ENCODE data around the gene MDFIC.

MDFIC gene

DNA sequence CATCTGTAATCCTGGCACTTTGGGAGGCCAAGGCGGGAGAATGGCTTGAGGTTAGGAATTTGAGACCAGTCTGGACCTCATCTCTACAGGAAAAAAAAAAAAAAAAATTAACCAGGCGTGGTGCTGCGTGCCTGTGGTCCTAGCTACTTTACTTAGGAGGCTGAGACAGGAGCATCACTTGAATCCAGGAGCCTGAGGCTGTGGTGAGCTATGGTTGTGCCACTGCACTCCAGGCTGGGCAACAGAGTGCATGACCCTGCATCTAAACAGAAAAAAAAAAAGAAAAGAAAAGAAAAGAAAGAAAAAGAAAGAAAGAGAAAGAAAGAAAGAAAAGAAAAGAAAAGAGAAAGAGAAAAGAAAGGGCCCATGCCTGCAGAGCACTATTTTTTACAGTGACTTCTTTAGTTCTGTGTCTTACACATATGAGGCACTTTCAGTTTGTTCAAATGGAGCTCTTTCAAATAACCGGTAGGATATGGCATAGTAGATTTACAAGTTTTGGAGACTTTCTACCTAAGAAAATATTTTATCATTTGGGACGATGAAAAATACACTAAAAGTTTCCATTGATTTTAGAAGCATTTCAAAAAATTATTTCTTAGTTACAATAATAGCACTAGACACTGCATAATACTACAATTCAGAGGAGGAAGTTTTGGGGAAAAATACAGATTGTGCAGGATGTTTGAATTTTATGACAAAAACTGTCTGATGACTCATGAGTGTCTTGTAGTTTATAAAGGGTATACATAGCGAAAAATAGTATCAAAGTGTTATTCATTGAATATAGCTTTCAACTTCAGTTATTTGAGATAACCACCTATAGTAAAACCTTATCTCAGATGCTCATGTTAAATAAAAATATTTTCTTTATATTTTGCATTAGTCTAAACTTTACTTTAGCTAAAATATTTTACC is 75.9 kb downstream of the MDFIC start:
- H3K36me3 ChIP-seq (ENCODE audit: control insufficient read depth in 1 of 2, insufficient read depth in 2 of 2, low read length in 2 of 2) = no peaks in the 10 kb centered on the region
- WGBS (ENCODE audit: extremely low coverage, insufficient coverage, insufficient read length) = no CpG with 5 or more reads among the region's 6 CpGs

DNA sequence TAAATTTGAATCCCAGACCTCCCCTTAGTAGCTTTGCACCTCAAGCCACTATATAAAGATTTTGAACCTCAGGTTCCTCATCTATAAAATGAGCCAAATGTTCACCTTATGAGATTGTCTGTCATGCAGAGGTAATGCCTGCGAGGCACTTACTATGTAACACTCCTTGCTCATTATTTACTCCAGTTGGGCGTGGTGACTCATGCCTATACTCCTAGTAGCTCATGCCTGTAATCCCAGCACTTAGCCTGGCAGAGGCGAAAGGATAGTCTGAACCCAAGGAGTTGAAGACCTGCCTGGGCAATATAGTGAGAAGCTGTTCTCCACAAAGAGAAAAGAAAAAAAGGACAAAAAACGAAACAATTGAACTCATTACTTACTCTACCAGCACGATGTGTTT is 82.2 kb downstream of the MDFIC start:
- H2AK5ac ChIP-seq (ENCODE audit: low read length) = no peak overlapping the region
- H2AFZ ChIP-seq (ENCODE audit: insufficient read depth, low read length, poor library complexity) = no peak overlapping the region
- H3K79me1 ChIP-seq (ENCODE audit: low read length) = no peaks in the 10 kb centered on the region
- no peaks in the 10 kb centered on the region for H3K4me1 ChIP-seq (ENCODE audit: control insufficient read depth in 1 of 2, insufficient read depth in 2 of 2, low read length in 2 of 2)
- H3K9me3 ChIP-seq (ENCODE audit: insufficient read depth, low read depth, low read length) = peaks cover 2% of the 10 kb centered on the region
- H3K4ac ChIP-seq (ENCODE audit: low read depth, low read length) = no peak overlapping the region
- no peak overlapping the region for H2BK5ac ChIP-seq (ENCODE audit: low read depth, low read length, poor library complexity)
- no peak overlapping the region for H2BK12ac ChIP-seq (ENCODE audit: low read length)
- no peak overlapping the region for H3K18ac ChIP-seq (ENCODE audit: low read length)
- no peak overlapping the region for H3K4me3 ChIP-seq (ENCODE audit: low read depth, low read length)
- no peaks in the 10 kb centered on the region for H3K27me3 ChIP-seq (ENCODE audit: insufficient read depth, low read length)
- H4K12ac ChIP-seq (ENCODE audit: low read depth, low read length) = no peak overlapping the region
- no peak overlapping the region for H2BK120ac ChIP-seq (ENCODE audit: insufficient read depth, low read length, poor library complexity)
- DNase-seq = peak in 1 of 2 donors; percentile 2
- no peak overlapping the region for H4K8ac ChIP-seq (ENCODE audit: low read depth, low read length)
- no peak overlapping the region for H4K91ac ChIP-seq (ENCODE audit: low read depth, low read length)
- no peak overlapping the region for H3K27ac ChIP-seq (ENCODE audit: low read depth, low read length)
- H3K4me2 ChIP-seq (ENCODE audit: low read length) = no peak overlapping the region
- no peak overlapping the region for H3K23ac ChIP-seq (ENCODE audit: low read length)
- H3K9ac ChIP-seq (ENCODE audit: low read length) = no peak overlapping the region
- no peaks in the 10 kb centered on the region for H3K79me2 ChIP-seq (ENCODE audit: control insufficient read depth, insufficient read depth, low read length, poor library complexity)
- no peaks in the 10 kb centered on the region for H3K36me3 ChIP-seq (ENCODE audit: control insufficient read depth in 1 of 2, insufficient read depth in 2 of 2, low read length in 2 of 2)
- no CpG with 5 or more reads among the region's 5 CpGs for WGBS (ENCODE audit: extremely low coverage, insufficient coverage, insufficient read length)
- H3K14ac ChIP-seq (ENCODE audit: low read length) = no peak overlapping the region

More for the DNA sequence above, 75.9 kb downstream of the MDFIC start:
- Histone ChIP-seq H3K4me3 (ENCODE audit: low read depth, low read length) (no peak overlapping the region), H3K27me3 (ENCODE audit: insufficient read depth, low read length) (no peaks in the 10 kb centered on the region), H4K91ac (ENCODE audit: low read depth, low read length) (no peak overlapping the region), H2BK5ac (ENCODE audit: low read depth, low read length, poor library complexity) (no peak overlapping the region), H3K9me3 (ENCODE audit: insufficient read depth, low read depth, low read length) (no peaks in the 10 kb centered on the region), H2AK5ac (ENCODE audit: low read length) (no peak overlapping the region), H3K79me1 (ENCODE audit: low read length) (no peaks in the 10 kb centered on the region), H4K8ac (ENCODE audit: low read depth, low read length) (no peak overlapping the region), H2AFZ (ENCODE audit: insufficient read depth, low read length, poor library complexity) (no peak overlapping the region), H3K9ac (ENCODE audit: low read length) (no peak overlapping the region), H3K79me2 (ENCODE audit: control insufficient read depth, insufficient read depth, low read length, poor library complexity) (no peaks in the 10 kb centered on the region), H3K4ac (ENCODE audit: low read depth, low read length) (no peak overlapping the region), H3K4me1 (ENCODE audit: control insufficient read depth in 1 of 2, insufficient read depth in 2 of 2, low read length in 2 of 2) (no peaks in the 10 kb centered on the region), H2BK12ac (ENCODE audit: low read length) (no peak overlapping the region), H3K18ac (ENCODE audit: low read length) (no peak overlapping the region), H3K27ac (ENCODE audit: low read depth, low read length) (no peak overlapping the region), H3K14ac (ENCODE audit: low read length) (no peak overlapping the region), H3K23ac (ENCODE audit: low read length) (no peak overlapping the region), H3K4me2 (ENCODE audit: low read length) (no peak overlapping the region), H4K12ac (ENCODE audit: low read depth, low read length) (no peak overlapping the region), H2BK120ac (ENCODE audit: insufficient read depth, low read length, poor library complexity) (no peak overlapping the region)
- DNase-seq = no peak

DNA sequence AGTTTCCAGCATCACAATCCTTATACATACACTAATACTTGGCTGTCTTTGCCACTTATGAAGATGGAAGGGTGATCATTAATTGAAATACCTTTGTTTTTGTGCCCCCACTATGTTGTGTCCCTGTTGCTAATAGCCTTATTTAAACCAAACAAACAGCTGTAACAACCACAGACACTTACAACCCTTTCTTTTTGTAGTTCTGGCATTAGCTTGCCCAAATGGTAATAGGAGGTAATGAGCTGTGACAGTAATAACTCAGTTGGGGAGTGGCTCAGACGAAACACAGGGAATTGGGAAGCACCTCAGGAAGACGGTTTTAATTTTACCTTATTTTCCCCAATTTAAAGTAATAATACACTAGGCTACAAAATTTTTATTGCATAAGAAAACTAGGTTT is 83.4 kb downstream of the MDFIC start:
- Histone ChIP-seq H2AFZ (ENCODE audit: insufficient read depth, low read length, poor library complexity) (no peak overlapping the region), H4K91ac (ENCODE audit: low read depth, low read length) (no peak overlapping the region), H3K23ac (ENCODE audit: low read length) (no peak overlapping the region), H3K27me3 (ENCODE audit: insufficient read depth, low read length) (no peaks in the 10 kb centered on the region), H2BK12ac (ENCODE audit: low read length) (no peak overlapping the region), H3K4ac (ENCODE audit: low read depth, low read length) (no peak overlapping the region), H3K27ac (ENCODE audit: low read depth, low read length) (no peak overlapping the region), H2AK5ac (ENCODE audit: low read length) (no peak overlapping the region), H2BK5ac (ENCODE audit: low read depth, low read length, poor library complexity) (no peak overlapping the region), H4K8ac (ENCODE audit: low read depth, low read length) (no peak overlapping the region), H4K12ac (ENCODE audit: low read depth, low read length) (no peak overlapping the region), H3K14ac (ENCODE audit: low read length) (no peak overlapping the region), H3K36me3 (ENCODE audit: control insufficient read depth in 1 of 2, insufficient read depth in 2 of 2, low read length in 2 of 2) (no peaks in the 10 kb centered on the region), H3K79me1 (ENCODE audit: low read length) (no peaks in the 10 kb centered on the region), H2BK120ac (ENCODE audit: insufficient read depth, low read length, poor library complexity) (no peak overlapping the region), H3K4me3 (ENCODE audit: low read depth, low read length) (no peak overlapping the region), H3K4me1 (ENCODE audit: control insufficient read depth in 1 of 2, insufficient read depth in 2 of 2, low read length in 2 of 2) (no peaks in the 10 kb centered on the region), H3K9me3 (ENCODE audit: insufficient read depth, low read depth, low read length) (peaks cover 2% of the 10 kb centered on the region), H3K79me2 (ENCODE audit: control insufficient read depth, insufficient read depth, low read length, poor library complexity) (no peaks in the 10 kb centered on the region), H3K9ac (ENCODE audit: low read length) (no peak overlapping the region), H3K18ac (ENCODE audit: low read length) (no peak overlapping the region), H3K4me2 (ENCODE audit: low read length) (no peak overlapping the region)
- no peak for DNase-seq
- no CpG with 5 or more reads among the region's 2 CpGs for WGBS (ENCODE audit: extremely low coverage, insufficient coverage, insufficient read length)

DNA sequence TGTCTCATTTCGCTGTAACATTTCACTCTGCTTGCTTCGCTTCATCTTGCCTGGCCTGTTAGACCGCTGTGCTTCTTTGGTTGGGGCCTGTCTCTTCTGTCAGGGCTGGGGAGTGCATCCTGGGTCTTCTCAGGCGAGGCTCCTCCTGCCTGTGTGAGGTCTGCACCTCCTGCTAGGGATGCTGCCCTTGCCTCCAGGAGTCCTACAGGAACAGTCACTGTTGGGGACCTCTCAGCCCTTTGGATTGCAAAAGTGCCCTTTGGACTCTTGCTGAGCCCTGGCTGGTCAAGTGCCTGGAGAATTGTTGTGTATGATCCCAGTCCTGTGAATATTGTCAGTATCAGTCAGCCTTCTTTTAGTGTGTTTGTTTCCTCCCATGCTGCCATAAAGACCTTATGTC is 84.1 kb downstream of the MDFIC start:
- H3K23ac ChIP-seq (ENCODE audit: low read length) = no peak overlapping the region
- no peak overlapping the region for H3K27ac ChIP-seq (ENCODE audit: low read depth, low read length)
- no peak overlapping the region for H3K14ac ChIP-seq (ENCODE audit: low read length)
- H3K4me3 ChIP-seq (ENCODE audit: low read depth, low read length) = no peak overlapping the region
- no CpG with 5 or more reads among the region's 4 CpGs for WGBS (ENCODE audit: extremely low coverage, insufficient coverage, insufficient read length)
- no peak overlapping the region for H2AFZ ChIP-seq (ENCODE audit: insufficient read depth, low read length, poor library complexity)
- no peak overlapping the region for H4K12ac ChIP-seq (ENCODE audit: low read depth, low read length)
- no peaks in the 10 kb centered on the region for H3K79me2 ChIP-seq (ENCODE audit: control insufficient read depth, insufficient read depth, low read length, poor library complexity)
- H3K4ac ChIP-seq (ENCODE audit: low read depth, low read length) = no peak overlapping the region
- H2BK5ac ChIP-seq (ENCODE audit: low read depth, low read length, poor library complexity) = no peak overlapping the region
- no peak overlapping the region for H4K91ac ChIP-seq (ENCODE audit: low read depth, low read length)
- peaks cover 2% of the 10 kb centered on the region for H3K9me3 ChIP-seq (ENCODE audit: insufficient read depth, low read depth, low read length)
- no peak overlapping the region for H2AK5ac ChIP-seq (ENCODE audit: low read length)
- H3K36me3 ChIP-seq (ENCODE audit: control insufficient read depth in 1 of 2, insufficient read depth in 2 of 2, low read length in 2 of 2) = no peaks in the 10 kb centered on the region
- no peaks in the 10 kb centered on the region for H3K27me3 ChIP-seq (ENCODE audit: insufficient read depth, low read length)
- H3K79me1 ChIP-seq (ENCODE audit: low read length) = no peaks in the 10 kb centered on the region
- H3K4me1 ChIP-seq (ENCODE audit: control insufficient read depth in 1 of 2, insufficient read depth in 2 of 2, low read length in 2 of 2) = no peaks in the 10 kb centered on the region
- H3K4me2 ChIP-seq (ENCODE audit: low read length) = no peak overlapping the region
- no peak overlapping the region for H2BK12ac ChIP-seq (ENCODE audit: low read length)
- DNase-seq = no peak
- no peak overlapping the region for H4K8ac ChIP-seq (ENCODE audit: low read depth, low read length)
- no peak overlapping the region for H2BK120ac ChIP-seq (ENCODE audit: insufficient read depth, low read length, poor library complexity)
- H3K9ac ChIP-seq (ENCODE audit: low read length) = no peak overlapping the region
- no peak overlapping the region for H3K18ac ChIP-seq (ENCODE audit: low read length)

Measured in trophoblast cell (in vitro differentiated cells and primary cell).